ENCODE data around the gene ERGIC1. TPM values are rescaled to one million over a fixed set of nuclear protein-coding genes. Genes with fewer than 3 reads are reported as not detected.
A peak's percentile ranks its signal among the peaks of the same experiment; 100 is the strongest.

The ERGIC1 gene
- total RNA-seq, 1 donor from 2014 or later = 184 TPM

GRCh38 chr5:172906436-172906835 is 72.4 kb downstream of the ERGIC1 start:
- DNase-seq (ENCODE audit: low spot score in 2 of 2) = no peak
- H3K4me1 ChIP-seq = peaks cover 42 to 70% of the 10 kb centered on the region in 2 donors
- no peaks in the 10 kb centered on the region for H3K27me3 ChIP-seq
- H3K36me3 ChIP-seq = peaks cover 0 to 12% of the 10 kb centered on the region in 2 donors
- peak overlapping the region; percentile 96 to 97 for H3K27ac ChIP-seq
- peak overlapping the region in 1 of 2 donors; percentile 56 for H3K4me3 ChIP-seq
- intact Hi-C loops (cut with DNase I) = no loop called here
- no peaks in the 10 kb centered on the region for H3K9me3 ChIP-seq
- TF ChIP-seq, protein P1, sequence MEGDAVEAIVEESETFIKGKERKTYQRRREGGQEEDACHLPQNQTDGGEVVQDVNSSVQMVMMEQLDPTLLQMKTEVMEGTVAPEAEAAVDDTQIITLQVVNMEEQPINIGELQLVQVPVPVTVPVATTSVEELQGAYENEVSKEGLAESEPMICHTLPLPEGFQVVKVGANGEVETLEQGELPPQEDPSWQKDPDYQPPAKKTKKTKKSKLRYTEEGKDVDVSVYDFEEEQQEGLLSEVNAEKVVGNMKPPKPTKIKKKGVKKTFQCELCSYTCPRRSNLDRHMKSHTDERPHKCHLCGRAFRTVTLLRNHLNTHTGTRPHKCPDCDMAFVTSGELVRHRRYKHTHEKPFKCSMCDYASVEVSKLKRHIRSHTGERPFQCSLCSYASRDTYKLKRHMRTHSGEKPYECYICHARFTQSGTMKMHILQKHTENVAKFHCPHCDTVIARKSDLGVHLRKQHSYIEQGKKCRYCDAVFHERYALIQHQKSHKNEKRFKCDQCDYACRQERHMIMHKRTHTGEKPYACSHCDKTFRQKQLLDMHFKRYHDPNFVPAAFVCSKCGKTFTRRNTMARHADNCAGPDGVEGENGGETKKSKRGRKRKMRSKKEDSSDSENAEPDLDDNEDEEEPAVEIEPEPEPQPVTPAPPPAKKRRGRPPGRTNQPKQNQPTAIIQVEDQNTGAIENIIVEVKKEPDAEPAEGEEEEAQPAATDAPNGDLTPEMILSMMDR (IDR thresholded peaks at IDR 0.05) = no peak

DNA sequence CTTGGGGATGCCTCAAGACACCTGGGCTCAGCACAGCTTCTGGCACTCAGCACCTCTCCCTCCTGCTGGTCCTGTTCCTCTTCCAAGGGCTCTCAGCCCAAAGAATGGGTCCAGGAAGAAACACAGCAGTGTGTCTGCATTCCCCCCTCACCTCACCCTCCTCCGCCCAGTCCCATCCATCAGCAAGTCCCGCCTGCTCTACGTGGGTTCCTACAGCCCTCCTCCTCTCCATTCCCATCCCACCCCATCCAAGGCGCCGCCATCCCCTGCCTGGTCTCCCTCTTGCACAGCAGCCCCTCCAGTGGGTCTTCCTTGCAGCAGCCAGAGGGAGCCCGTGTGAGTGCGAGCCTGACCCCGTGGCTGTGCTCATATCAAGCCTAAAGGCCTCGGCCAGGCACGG is 72.8 kb downstream of the ERGIC1 start:
- Histone ChIP-seq H3K27me3 (no peaks in the 10 kb centered on the region), H3K4me3 (peak overlapping the region in 1 of 2 donors; percentile 26), H3K9me3 (no peaks in the 10 kb centered on the region), H3K4me1 (peaks cover 42 to 70% of the 10 kb centered on the region in 2 donors), H3K27ac (peak overlapping the region; percentile 96 to 97), H3K36me3 (peaks cover 0 to 12% of the 10 kb centered on the region in 2 donors)
- intact Hi-C loops (cut with DNase I) = no loop called here
- TF ChIP-seq, protein P1 (IDR thresholded peaks at IDR 0.05) = peak in 1 of 3 experiments; percentile 33
- DNase-seq (ENCODE audit: low spot score in 2 of 2) = peak in 1 of 2 donors; percentile 81

GRCh38 chr5:172907657-172908056 is 73.6 kb downstream of the ERGIC1 start:
- H3K9me3 ChIP-seq = no peaks in the 10 kb centered on the region
- H3K27me3 ChIP-seq = no peaks in the 10 kb centered on the region
- peaks cover 38 to 71% of the 10 kb centered on the region in 2 donors for H3K4me1 ChIP-seq
- DNase-seq (ENCODE audit: low spot score in 2 of 2) = no peak
- H3K27ac ChIP-seq = peak overlapping the region; percentile 96 to 97
- H3K36me3 ChIP-seq = peaks cover 0 to 12% of the 10 kb centered on the region in 2 donors
- intact Hi-C loops (cut with DNase I) = no loop called here
- no peak overlapping the region for H3K4me3 ChIP-seq
- TF ChIP-seq, protein P1 (IDR thresholded peaks at IDR 0.05) = no peak

DNA sequence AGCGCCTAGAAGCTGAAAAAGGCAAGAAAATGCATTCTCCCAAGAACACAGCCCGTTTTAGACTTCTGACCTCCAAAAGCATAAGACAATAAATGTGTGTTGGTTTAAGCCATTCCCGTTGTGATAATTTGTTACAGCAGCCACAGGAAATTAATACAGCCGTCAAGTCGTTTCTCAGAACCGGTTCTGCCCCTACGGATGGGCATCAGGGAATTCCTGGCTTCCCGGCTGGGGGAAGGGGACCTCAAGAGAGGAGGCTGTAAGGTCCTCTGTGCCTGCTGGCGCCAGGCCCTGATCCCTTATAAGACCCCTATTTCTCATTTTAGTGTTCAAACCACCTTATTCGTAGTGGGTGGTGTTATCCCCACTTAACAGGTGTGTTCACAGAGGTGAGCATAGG is 74.6 kb downstream of the ERGIC1 start:
- Histone ChIP-seq H3K27ac (peak overlapping the region; percentile 96 to 97), H3K4me1 (peaks cover 40 to 68% of the 10 kb centered on the region in 2 donors), H3K27me3 (no peaks in the 10 kb centered on the region), H3K4me3 (no peak overlapping the region), H3K9me3 (no peaks in the 10 kb centered on the region), H3K36me3 (peaks cover 0 to 18% of the 10 kb centered on the region in 2 donors)
- TF ChIP-seq, protein P1 (IDR thresholded peaks at IDR 0.05) = no peak
- intact Hi-C loops (cut with DNase I) = no loop called here
- no peak for DNase-seq (ENCODE audit: low spot score in 2 of 2)

GRCh38 chr5:172909931-172910502 is 76.0 kb downstream of the ERGIC1 start:
- no peak for DNase-seq (ENCODE audit: low spot score in 2 of 2)
- intact Hi-C loops (cut with DNase I) = no loop called here
- Histone ChIP-seq H3K36me3 (peaks cover 8 to 23% of the 10 kb centered on the region in 2 donors), H3K4me3 (no peak overlapping the region), H3K9me3 (no peaks in the 10 kb centered on the region), H3K27me3 (no peaks in the 10 kb centered on the region), H3K27ac (peak overlapping the region; percentile 96 to 97), H3K4me1 (peaks cover 33 to 56% of the 10 kb centered on the region in 2 donors)
- TF ChIP-seq, protein P1 (IDR thresholded peaks at IDR 0.05) = no peak
